Middle frontal gyrus (tissue), 1 donor: ENCODE measurements around the gene CHERP.
"Not testable (repeated sequence)": the region's sequence is repeated elsewhere in the genome, so short reads cannot be mapped to it uniquely, and the experiment has no call there.

Experiments used
- DNase-seq: peaks from one replicate; pipeline ENCODE4 v3.0.0-alpha.2; 2015; ENCODE audit warnings: low spot score; ENCODE audit errors: extremely low spot score

Gene CHERP

DNA sequence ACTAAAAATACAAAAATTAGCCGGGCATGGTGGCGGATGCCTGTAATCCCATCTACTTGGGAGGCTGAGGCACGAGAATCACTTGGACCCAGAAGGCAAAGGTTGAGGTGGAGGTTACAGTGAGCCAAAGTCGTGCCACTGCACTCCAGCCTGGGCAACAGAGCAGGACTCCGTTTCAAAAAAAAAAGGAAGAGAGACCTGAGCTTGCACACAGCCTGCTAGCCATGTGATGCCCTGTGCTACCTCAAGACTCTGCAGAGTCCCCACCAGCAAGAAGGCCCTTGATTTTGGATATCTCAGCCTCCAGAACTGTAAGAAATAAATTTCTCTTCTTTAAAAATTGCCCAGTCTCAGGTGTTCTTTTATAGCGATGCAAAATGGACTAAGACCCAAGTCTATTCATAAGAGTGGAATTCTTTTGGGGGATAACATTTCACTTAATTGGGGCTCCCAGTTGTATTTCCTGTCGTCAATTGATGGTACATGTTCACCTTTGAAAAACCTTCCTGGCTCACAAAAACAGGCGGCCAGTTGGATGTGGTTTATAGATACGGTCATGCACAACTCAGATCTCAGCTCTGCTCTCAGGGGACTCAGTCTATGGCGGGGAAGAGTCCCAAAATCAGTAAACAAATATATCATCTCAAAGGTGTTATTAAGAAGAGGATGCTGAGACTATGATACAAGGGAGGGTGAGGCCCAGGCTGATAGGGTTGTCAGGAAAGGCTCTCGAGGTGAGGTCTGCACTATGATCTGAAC lies 2.4 kb upstream of the CHERP start:
- no peak for DNase-seq

- DNase-seq: not testable (repeated sequence)
These were observed 1.5 kb upstream of the CHERP start for GRCh38 chr19:16543734-16544133.

GRCh38 chr19:16542910-16543472 lies 754 bp upstream of the CHERP start:
- no peak for DNase-seq

DNA sequence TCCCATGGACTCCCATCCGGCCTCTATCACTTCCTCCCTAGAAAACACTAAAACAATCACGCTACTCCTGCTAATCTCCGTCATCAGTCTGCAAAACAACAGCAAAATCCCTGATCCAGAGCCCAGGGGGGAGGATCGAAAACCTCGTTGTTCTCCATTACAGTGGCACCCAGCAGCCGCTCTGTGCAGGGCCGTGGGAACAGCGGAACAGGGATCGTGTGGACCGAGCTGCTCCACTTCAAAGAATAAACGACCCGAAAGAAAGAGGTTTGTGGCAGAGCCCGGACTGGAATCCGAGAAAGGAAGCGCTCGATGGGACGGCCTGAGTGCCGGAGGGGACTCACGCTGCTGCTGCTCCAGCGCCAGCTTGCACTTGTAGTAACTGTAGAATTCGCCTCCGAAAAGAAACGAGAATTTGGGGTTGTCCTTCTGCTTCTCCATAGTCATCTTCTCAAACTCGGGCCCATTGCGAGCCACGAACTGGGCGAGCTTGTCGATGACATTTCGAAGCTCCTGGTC lies 652 bp downstream of the CHERP start:
- no peak for DNase-seq

DNA sequence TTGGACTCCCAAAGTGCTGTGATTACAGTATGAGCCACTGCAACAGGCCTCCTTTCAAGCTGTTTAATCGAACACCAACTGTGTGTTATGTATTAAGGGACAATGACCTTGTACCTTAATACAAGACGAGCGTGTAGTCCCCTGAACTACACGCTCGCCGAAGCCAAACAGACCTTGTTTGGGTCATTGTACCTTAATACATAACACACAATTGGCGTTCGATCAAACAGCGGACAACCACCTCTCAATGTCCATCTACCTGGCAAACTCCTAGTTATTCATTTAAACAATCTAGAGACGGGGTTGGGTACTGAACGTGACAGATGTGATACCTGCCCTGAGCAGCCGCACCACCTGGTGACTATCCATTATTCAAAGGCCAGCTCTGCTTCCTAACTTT lies 1.3 kb downstream of the CHERP start:
- no peak for DNase-seq

GRCh38 chr19:16537111-16537510 lies 5.1 kb downstream of the CHERP start:
- no peak for DNase-seq

DNA sequence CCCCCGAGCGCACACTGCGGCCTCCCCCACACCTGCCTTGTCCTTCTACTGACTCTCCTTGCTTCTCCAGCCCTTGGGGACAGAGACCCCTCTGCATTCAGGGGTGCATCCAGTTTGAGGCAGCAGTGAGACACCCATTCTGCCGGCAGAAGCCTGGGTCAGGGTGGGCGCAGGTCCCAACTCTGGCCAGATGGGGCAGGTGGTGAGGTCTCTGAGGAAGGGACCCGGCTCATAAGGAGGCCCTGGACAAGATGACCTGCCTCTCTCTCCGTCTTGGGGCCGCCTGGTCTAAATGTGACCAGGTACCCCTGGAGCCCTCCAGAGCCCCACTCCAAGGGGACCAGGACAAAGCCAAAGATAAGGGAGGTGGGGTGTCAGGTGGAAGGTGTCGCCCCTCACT lies 6.1 kb downstream of the CHERP start:
- no peak for DNase-seq

GRCh38 chr19:16535381-16535780 lies 6.9 kb downstream of the CHERP start:
- no peak for DNase-seq

DNA sequence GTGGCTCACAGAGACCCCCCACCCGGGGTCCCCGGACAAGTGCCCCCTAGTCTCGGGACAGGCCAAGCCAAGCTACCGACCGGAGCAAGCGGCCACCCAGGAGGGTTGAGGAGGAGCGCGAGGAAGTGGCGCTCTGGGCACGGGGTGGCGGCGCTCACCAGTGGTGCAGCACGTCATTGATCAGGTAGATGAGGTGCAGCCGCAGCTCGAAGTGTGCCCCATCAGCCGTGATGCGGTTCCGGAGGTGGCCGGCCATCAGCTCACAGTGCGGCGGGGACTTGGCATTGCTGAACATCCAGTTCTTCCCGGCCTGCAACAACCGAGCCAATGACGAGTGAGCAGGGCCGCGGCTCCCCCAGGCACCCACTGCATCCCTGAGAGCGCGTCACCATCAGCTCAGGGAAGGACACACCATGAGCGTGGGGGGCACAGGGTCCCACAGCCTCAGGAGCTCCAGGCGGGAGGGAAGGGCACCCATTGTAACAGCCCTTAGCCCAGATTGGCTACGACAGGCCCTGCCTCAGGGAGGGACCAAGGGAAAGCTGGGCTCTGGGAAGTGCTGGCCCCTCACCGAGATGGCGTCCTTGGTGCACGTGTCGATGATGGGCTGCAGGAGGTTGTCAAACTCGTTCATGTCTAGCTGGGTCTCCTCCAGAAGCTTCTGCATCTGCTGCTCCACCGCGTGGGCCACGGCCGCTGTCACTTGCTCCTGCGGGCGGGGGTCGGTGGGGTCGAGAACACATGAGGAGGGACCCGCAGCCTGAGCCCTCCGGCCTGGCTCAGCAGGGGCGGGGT lies 9.6 kb downstream of the CHERP start:
- no peak for DNase-seq

GRCh38 chr19:16531380-16531669 lies 10.9 kb downstream of the CHERP start:
- no peak for DNase-seq

GRCh38 chr19:16530540-16531379 lies 11.5 kb downstream of the CHERP start:
- DNase-seq: no peak

GRCh38 chr19:16529466-16530144 lies 12.6 kb downstream of the CHERP start:
- no peak for DNase-seq

GRCh38 chr19:16527971-16528521 lies 14.2 kb downstream of the CHERP start:
- no peak for DNase-seq

DNA sequence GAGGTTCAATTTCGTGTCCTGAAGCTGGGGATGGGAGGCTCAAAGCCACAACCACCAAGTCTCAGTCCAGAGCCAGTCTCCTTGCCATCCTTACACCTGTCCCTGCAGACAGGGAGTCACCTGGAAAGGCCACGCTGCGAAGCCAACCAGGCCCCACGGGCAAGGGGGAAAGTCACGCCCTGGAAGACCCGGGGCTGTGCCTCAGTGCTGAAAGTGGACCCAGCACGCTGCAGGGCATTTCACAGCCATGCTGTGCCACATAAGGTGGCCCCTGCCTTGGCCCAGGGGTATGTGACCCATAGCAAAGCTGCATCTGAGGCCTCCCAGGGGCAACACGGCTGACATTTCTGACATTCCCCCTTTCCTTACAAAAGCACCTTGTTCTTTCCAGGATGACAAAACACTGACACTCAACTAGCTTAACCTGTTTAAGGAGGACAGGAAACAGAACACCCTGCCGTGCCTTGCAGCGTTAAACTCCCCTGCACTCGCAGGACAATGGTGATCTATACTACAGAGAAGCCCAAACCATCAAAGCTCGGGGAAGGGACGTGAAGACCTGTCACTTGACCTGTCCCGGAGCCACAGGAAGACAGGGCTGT lies 14.8 kb downstream of the CHERP start:
- DNase-seq: no peak

DNA sequence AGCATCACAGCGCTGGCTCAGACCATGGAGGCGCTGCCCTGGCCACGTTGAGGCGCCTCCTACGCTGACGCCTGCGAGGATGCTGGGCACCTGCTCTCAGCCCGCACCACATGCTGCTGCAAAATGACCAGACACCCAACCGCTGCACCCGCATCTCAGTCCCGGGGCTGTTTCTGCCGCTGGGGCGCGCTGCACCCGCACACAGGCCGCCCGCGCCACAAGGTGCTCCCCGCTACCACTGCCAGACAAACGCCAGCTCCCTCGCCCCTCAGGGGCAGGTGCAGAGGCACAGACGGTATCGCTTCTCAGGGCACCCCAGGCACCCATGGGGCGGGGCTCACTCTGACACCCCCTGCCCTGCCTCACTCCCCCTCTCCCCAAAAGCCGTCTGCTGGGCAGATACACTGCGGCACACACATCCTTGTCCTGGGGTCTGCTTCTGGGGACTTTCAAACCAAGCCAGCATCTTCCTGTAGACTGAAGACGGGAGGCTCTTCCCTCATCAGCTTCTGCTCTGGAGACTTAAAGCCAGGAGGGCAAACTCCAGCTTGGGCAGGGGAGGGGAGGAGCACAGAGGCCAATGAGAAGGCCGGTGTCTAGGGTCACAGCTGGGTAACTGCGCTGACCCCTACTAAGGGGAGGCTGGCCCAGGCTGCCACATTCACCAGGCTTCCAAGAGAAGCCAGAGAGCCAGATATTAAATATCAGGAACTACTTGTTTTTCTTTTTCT lies 16.3 kb downstream of the CHERP start:
- no peak for DNase-seq

DNA sequence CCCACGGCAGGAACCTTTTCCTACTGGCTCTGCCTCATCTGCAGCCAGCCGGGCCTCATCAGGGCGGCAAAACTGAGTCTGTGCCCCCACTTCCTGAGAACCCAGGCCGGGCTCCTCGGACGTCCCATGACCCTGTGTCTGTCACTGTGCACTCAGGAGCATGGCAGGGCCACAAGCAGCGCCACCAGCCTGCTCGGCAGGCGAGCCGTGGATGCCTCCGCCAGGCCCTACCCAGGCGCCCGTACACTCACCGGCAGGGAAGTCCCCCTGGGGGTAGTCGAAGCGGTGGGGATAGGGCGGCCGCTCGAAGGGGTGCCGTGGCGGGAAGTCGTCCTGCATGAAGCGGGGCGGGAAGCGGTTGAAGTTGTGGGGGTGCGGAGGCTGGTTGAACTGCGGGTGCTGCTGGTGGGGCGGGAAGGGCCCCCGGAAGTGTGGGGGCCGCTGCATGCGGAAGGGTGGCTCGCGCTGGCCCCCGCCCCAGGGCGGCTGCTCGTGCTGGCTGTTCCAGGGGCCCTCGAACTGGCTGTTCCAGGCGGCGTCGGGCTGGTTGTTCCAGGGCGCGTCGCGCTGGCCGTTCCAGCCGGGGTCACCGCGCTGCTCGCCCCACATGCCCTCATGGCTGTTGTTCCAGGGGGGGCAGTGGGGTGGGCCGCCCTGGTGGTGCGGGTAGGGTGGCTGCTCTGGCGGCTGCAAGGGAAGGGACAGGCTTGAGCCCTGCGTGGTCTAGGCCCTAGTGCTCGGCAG lies 17.1 kb downstream of the CHERP start:
- DNase-seq: no peak

DNA sequence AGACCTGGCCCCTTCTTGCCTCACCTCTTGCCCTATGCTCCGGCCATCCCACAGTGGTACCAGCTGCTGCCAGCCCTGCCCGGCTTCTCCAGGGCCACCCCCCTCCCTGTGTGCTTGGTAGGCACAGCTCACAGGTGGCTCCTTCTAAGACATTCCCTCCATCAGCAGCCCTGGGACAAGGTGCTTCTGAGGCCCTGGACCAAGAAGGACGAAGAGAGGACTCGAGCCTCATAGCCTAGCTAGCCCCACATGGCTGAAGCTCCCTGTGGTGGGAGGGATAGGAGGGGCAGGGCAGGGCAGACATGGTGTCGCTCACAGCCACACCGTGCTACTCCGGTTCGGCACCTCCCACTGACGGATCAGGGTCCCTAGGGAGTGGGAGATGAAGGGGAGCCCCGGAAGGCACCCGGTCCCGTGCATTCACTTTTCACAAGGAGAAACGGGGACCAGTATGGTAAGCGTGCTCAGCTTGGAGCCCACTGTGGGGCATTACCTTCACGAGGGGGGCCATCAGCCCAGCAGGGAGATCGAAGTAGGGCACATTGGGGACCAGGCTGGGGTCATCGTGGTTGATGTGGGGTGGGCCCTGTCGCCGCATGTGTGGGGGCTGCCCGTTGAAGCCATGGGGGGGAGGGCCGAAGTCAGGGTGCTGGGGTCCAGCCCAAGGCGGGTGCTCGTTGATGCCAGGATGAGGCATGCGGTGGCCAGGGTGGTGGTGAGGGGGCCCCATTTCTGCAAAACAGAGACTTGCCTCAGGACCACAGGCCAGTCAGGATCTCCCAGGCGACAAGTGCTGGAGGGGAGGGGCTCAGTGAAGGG lies 19.5 kb downstream of the CHERP start:
- DNase-seq: no peak

- DNase-seq: no peak
These were observed 20.4 kb downstream of the CHERP start for GRCh38 chr19:16521715-16522289.
